VCaP (cell line): ENCODE data around the gene YEATS4.

Experiments used
- H3K27ac ChIP-seq: fragments of 450-650 bp; 2 replicates; pipeline ENCODE4 v1.5.1; 2017
- TF ChIP-seq, protein P1 (sequence below): fragments of 450-650 bp; conservative IDR thresholded peaks from 2 replicates; pipeline ENCODE4 v1.5.1; 2017; ENCODE audit warnings: mild to moderate bottlenecking, moderate library complexity

The YEATS4 gene

DNA sequence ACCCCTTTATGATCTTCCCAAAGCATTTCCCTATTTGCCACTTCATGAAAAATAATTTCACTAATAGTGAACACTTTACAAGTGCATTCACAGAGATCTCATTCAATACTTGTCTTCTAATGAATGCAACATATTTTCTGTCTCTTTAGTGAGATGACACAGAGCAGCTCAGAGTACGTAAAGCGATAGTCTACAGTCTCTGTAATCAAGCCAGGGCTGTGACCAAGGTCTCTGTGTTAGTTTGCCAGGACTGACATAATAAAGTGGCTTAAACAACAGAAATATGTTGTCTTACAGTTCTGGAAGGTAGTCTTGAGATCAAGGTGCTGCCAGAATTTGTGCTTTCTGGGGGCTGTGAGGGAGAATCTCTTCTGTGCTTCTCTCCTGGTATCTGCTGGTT, 77.5 kb downstream of the YEATS4 start:
- H3K27ac ChIP-seq = no peak overlapping the region
- TF ChIP-seq, protein P1, sequence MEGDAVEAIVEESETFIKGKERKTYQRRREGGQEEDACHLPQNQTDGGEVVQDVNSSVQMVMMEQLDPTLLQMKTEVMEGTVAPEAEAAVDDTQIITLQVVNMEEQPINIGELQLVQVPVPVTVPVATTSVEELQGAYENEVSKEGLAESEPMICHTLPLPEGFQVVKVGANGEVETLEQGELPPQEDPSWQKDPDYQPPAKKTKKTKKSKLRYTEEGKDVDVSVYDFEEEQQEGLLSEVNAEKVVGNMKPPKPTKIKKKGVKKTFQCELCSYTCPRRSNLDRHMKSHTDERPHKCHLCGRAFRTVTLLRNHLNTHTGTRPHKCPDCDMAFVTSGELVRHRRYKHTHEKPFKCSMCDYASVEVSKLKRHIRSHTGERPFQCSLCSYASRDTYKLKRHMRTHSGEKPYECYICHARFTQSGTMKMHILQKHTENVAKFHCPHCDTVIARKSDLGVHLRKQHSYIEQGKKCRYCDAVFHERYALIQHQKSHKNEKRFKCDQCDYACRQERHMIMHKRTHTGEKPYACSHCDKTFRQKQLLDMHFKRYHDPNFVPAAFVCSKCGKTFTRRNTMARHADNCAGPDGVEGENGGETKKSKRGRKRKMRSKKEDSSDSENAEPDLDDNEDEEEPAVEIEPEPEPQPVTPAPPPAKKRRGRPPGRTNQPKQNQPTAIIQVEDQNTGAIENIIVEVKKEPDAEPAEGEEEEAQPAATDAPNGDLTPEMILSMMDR = no peak

DNA sequence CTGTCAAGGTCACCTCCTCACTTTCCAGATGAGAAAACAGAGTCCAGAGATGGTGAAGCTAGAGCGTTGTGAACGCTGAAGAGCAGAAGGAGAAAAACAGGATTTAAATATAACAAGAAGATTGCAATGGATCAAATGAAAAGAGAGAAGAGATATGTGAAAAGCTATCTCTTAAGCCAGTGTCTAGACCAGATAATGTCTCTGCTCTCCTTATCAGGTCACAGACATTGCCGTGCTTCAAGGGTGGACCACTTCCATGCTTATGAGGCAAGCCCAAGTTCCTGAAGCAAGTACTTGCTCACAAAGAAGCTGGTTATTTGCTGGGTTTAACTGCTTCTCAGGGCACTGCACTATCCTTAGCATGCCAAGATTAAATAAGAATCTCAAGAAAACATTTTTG, 79.0 kb downstream of the YEATS4 start:
- TF ChIP-seq, protein P1 = no peak
- H3K27ac ChIP-seq = no peak overlapping the region

DNA sequence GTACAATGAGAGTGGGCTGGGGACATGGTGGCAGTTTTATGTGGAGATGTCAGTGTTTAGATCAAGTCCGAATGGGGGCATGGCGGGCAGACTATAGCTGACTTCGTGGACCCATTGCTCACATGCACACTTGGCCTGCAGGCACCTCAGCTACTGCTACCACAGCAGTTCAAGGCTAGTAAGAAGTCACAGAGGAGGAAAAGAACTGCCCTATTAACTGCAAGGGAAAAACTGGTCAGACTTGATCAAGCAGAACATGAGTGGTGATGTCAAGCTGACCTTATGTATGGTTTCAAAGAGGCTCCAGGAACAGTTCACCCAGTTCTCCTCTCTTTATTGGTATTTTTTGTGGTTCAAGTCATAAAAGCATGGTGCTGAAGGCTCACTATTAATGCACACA, 80.5 kb downstream of the YEATS4 start:
- TF ChIP-seq, protein P1 = no peak
- H3K27ac ChIP-seq = no peak overlapping the region
